ENCODE results near the gene OPHN1.

DNA sequence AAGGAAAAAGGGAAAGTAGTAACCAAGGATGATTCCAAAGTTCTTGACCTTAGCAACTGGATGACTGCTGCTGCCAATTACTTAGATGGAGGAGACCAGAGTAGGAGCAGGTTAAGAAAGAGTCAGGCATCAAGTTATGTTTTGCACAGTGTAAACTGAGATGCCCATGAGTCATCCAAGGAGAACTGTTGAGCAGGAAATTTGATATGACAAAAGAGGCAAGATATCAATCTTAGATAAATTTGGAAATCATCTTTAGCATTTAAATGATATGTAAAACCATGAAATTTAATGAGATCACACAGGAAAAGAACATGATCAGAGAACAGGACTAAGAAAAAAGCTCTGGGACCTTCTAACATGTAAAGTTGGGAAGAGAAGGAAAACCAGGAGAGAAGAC, 361.3 kb downstream of the OPHN1 start:
- TF ChIP-seq, protein P1, sequence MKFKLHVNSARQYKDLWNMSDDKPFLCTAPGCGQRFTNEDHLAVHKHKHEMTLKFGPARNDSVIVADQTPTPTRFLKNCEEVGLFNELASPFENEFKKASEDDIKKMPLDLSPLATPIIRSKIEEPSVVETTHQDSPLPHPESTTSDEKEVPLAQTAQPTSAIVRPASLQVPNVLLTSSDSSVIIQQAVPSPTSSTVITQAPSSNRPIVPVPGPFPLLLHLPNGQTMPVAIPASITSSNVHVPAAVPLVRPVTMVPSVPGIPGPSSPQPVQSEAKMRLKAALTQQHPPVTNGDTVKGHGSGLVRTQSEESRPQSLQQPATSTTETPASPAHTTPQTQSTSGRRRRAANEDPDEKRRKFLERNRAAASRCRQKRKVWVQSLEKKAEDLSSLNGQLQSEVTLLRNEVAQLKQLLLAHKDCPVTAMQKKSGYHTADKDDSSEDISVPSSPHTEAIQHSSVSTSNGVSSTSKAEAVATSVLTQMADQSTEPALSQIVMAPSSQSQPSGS (CRISPR knock-in tag; IDR thresholded peaks at IDR 0.05; ENCODE audit: borderline replicate concordance, low read depth): no peak
- TF ChIP-seq, protein P2, sequence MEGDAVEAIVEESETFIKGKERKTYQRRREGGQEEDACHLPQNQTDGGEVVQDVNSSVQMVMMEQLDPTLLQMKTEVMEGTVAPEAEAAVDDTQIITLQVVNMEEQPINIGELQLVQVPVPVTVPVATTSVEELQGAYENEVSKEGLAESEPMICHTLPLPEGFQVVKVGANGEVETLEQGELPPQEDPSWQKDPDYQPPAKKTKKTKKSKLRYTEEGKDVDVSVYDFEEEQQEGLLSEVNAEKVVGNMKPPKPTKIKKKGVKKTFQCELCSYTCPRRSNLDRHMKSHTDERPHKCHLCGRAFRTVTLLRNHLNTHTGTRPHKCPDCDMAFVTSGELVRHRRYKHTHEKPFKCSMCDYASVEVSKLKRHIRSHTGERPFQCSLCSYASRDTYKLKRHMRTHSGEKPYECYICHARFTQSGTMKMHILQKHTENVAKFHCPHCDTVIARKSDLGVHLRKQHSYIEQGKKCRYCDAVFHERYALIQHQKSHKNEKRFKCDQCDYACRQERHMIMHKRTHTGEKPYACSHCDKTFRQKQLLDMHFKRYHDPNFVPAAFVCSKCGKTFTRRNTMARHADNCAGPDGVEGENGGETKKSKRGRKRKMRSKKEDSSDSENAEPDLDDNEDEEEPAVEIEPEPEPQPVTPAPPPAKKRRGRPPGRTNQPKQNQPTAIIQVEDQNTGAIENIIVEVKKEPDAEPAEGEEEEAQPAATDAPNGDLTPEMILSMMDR (IDR thresholded peaks at IDR 0.05): no peak
- TF ChIP-seq TP53 (CRISPR knock-in tag; IDR thresholded peaks at IDR 0.05) (no peak), MYBL2 (CRISPR knock-in tag; IDR thresholded peaks at IDR 0.05) (no peak), NR3C1 (CRISPR knock-in tag; conservative IDR thresholded peaks at IDR 0.05; ENCODE audit: low read depth) (no peak)
- TF ChIP-seq, protein P3, sequence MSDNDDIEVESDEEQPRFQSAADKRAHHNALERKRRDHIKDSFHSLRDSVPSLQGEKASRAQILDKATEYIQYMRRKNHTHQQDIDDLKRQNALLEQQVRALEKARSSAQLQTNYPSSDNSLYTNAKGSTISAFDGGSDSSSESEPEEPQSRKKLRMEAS (CRISPR knock-in tag; IDR thresholded peaks at IDR 0.05): no peak
- TF ChIP-seq, protein P4, sequence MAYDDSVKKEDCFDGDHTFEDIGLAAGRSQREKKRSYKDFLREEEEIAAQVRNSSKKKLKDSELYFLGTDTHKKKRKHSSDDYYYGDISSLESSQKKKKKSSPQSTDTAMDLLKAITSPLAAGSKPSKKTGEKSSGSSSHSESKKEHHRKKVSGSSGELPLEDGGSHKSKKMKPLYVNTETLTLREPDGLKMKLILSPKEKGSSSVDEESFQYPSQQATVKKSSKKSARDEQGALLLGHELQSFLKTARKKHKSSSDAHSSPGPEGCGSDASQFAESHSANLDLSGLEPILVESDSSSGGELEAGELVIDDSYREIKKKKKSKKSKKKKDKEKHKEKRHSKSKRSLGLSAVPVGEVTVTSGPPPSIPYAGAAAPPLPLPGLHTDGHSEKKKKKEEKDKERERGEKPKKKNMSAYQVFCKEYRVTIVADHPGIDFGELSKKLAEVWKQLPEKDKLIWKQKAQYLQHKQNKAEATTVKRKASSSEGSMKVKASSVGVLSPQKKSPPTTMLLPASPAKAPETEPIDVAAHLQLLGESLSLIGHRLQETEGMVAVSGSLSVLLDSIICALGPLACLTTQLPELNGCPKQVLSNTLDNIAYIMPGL (CRISPR knock-in tag; IDR thresholded peaks at IDR 0.05): no peak
